GM10266 (cell line): Measurements from ENCODE around the gene OXSM.
A peak's percentile ranks its signal among the peaks of the same experiment; 100 is the strongest.

Source experiments
- DNase-seq: peaks from one replicate; pipeline ENCODE4 v3.0.0; 2012; ENCODE audit errors: extremely low spot score
- TF ChIP-seq, protein P1 (sequence below): IDR thresholded peaks from 2 replicates; pipeline ENCODE4 v1.5.1; 2012; ENCODE audit warnings: mild to moderate bottlenecking, low read depth; ENCODE audit not compliant: control insufficient read depth, insufficient read depth; ENCODE audit errors: missing control alignments

Gene OXSM

GRCh38 chr3:25820816-25821486 is 31.1 kb downstream of the OXSM start:
- TF ChIP-seq, protein P1, sequence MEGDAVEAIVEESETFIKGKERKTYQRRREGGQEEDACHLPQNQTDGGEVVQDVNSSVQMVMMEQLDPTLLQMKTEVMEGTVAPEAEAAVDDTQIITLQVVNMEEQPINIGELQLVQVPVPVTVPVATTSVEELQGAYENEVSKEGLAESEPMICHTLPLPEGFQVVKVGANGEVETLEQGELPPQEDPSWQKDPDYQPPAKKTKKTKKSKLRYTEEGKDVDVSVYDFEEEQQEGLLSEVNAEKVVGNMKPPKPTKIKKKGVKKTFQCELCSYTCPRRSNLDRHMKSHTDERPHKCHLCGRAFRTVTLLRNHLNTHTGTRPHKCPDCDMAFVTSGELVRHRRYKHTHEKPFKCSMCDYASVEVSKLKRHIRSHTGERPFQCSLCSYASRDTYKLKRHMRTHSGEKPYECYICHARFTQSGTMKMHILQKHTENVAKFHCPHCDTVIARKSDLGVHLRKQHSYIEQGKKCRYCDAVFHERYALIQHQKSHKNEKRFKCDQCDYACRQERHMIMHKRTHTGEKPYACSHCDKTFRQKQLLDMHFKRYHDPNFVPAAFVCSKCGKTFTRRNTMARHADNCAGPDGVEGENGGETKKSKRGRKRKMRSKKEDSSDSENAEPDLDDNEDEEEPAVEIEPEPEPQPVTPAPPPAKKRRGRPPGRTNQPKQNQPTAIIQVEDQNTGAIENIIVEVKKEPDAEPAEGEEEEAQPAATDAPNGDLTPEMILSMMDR, result no peak
- DNase-seq, result no peak

GRCh38 chr3:25821746-25822573 is 32.1 kb downstream of the OXSM start:
- DNase-seq, result no peak
- TF ChIP-seq, protein P1, result no peak

DNA sequence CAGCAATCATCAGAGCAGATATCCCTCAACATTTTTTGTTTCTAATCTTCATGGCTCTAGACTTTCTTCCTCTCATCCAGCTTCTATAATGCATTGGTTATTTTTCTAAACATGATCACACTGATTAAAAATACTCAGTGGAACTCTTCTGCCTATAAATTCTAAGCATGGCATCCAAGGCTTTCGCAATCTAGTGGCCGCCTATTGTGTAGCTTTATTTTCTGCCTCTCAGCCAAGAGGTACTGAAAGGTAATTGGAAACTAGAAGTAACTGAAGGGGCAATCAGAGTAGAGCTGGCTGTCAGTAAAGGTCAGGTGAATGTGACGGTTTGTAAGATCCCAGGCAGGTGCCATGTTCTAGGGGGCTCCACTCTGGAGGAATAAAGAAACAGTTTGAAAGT is 33.4 kb downstream of the OXSM start:
- DNase-seq, result no peak

GRCh38 chr3:25826510-25826909 is 36.6 kb downstream of the OXSM start:
- DNase-seq, result no peak

More for the DNA sequence above, 33.4 kb downstream of the OXSM start:
- TF ChIP-seq, protein P1, result no peak

GRCh38 chr3:25830373-25831280 is 40.7 kb downstream of the OXSM start:
- no peak for DNase-seq
- TF ChIP-seq, protein P1, result no peak

More at GRCh38 chr3:25826510-25826909, 36.6 kb downstream of the OXSM start:
- TF ChIP-seq, protein P1, result no peak

DNA sequence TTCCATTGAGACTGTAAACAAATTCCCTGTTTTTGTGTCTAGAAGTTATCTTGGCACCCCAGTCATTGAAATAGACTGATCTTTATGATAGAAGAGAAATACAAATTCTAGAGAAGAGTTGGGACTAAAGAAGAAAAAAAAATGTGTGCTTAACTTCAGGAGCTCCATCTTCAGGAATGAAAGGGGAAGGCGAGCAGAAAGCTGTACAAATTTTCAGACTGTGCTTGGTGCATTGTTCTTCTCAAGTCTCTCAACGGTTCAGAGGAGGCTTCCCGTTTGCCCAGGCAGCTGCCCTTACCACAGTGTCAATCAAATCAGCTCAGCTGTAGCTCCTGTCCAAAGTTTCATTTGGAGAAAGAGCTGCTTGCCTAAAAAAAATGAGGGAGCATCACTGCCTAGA is 41.7 kb downstream of the OXSM start:
- DNase-seq, result no peak
- TF ChIP-seq, protein P1, result peak; percentile 25
